GM11168 (cell line): ENCODE results near the gene CYB561D1.

Experiments used
- in situ Hi-C: fragments of 300-500 bp; cut with MboI; formaldehyde crosslinking; loops from one replicate; pipeline ENCODE4 v1.12.0; 2022; ENCODE audit warnings: low sequenced_read_pairs; ENCODE audit not compliant: unreplicated experiment

CYB561D1 gene

DNA sequence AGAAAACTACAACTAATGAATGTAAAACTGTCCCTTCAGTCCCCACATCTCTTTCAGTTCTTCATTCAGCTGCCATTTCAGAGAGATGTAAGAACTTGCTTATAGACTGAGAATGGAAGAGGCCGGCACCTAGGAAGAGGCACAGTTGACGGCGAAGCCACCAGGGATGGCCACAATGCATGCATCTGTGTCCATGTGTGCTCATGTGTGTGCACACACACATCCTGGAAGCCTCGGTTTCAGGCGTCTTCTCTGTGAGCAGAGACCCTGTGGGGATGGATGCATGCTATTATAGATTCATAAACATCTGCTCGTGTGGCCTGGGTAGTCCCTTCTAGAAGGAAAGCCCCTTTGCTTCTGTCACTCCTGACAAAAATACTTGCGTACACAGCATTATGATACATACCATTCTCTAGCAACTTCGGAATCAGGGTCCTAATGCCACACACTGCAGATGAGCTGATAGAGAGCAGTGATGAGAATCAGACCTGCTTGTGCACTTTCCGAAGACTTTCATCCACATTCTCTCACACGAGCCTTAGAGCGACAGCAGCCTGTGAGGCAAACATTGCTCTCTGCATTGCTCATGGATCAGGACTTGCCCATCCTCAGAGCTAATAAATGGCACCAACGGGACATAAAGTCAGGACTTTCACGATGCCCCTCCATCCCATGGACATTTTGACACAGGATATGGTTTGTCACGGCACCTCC, 33.4 kb downstream of the CYB561D1 start:
- in situ Hi-C loops = no loop called here

DNA sequence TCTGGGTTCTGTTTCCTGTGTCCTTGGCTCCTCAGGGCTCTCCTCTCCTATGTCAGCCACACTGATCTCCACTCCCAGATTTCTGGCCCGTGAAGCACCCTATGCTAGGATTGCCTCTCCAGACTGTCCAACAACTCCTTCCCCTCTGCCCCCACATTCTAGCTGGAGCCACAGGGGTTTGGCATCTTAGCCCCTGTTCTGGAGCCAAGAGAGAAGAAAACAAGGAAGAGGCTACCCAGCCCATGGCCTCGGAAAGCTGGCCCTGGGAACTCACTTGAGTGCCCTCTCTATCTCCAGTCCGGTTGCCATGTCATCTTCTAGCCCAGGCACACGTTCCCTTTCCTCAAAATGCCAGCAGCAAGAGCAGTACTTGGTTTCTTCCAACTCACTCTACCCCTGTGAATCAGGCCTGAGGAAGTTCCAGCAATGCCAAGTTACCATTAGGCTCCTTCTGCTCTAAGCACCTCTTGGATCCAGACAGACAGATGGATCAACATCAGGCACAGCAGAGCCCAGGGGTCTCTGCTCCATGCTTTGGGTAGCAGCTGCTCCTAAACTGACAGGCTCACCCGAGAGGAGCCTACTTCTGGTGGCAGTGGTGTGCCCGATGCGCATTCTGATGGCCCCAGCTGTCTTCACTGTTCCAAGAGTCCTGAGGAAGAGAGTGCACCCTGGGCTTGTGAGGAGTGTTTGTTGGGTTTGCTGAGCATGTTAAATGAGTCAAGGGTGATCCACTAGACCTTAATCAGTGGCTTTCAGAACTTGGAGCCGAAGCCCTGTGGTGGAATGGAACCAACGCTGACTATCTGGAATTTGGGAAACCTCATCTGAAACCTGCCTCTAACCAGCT, 34.2 kb downstream of the CYB561D1 start:
- in situ Hi-C loops = no loop called here

DNA sequence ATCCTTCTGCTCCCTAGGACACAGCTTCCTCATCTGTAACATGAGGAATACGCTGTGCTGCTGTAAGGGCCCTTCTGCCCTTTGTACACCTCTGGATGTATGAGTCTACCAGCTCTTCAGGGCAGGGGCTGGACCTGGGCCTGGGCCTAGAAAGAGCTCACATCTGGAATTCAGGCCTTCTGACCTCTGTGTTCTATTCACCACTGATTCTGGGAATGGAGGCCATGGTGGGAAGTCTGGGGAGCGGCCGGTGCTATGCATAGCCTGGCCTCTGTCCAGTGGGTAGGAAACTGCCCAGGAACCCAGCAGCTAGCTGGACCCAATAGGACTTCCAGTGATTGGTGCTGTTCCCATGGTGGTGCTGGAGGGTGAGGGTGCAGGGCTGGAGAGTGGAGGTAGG, 34.8 kb downstream of the CYB561D1 start:
- in situ Hi-C loops = no loop called here

DNA sequence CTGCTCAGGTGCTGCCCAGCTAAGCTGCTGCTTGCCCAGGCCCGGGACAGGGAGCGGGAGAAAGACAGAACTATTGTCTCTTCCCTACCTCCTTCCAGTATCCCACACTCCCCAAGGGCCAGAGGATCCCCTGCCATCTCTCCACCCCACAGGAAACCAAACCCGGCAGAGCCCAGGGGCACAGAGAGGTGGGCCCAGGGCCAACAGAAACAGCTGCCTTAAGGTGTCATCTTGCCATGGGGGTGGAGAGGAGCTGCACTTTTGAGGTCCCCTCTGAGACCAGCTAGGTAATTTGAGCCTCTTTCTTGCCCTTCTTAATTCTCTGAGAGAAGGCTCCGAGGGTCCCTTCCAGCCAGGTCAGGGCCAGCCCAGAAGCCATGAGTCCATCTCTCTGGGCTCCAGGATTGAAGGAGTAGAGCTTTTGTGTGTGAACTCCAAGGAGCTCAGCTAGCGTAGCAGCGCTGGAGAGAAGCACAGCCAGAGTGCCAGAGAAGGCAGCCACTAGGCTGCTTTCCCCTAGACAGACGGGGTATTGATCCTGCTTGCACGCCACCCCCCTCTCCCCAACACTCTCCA, 36.1 kb downstream of the CYB561D1 start:
- in situ Hi-C loops = loop anchor here (5.0 kb wide), 1 partner anchor 33 kb away; no protein-coding TSS in a partner anchor

DNA sequence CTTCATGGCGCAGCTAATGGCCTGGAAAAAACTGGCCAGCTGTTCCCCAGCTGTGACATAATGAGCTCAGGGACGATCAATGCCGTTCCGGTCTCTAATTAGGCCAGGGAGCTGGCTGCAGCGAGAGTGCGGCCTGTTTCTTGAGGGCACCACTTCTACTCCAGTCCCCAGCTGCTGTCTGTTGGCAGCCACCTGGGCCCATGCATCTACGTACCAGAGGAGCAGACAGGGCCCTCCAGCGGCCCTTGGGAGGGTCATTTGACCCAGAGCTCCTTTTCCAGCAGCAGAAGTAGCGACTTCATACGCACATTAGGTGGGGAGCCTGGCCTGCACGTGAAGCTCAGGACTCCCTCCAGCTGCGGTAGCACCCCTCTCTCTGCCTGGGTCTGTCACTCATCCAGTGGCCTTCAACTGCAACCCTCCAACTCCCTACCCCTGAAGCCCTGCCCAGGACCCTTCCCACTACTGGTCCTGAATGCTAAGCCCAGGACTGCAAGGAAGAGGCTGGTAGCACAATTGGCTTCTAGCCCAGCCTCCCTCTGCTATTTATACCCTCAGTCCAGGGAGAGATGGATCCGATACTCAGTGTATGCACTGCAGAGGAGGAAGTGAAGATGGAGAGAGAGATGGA, 36.7 kb downstream of the CYB561D1 start:
- in situ Hi-C loops = loop anchor here (5.0 kb wide), 1 partner anchor 33 kb away; no protein-coding TSS in a partner anchor

DNA sequence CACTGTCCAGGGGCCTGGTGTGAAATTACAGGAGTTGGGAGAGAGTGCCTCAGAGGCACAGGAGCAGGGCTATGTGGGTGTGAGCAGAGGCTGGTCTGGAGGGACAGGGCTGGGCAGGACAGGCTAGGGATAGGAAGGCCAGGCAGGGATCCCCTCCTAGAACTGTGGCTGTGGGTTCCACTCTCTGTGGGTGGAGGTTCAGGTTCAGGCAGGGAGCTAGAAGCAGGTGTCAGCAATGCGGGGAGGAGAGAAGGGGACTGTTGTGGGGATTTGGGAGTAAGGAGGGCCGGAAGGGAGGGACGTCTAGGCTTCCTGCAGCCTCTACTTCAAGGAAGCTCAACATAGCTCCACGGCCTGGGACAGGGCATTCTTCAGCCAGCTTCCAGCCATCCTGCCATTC, 37.5 kb downstream of the CYB561D1 start:
- in situ Hi-C loops = loop anchor here (5.0 kb wide), 1 partner anchor 34 kb away; no protein-coding TSS in a partner anchor

DNA sequence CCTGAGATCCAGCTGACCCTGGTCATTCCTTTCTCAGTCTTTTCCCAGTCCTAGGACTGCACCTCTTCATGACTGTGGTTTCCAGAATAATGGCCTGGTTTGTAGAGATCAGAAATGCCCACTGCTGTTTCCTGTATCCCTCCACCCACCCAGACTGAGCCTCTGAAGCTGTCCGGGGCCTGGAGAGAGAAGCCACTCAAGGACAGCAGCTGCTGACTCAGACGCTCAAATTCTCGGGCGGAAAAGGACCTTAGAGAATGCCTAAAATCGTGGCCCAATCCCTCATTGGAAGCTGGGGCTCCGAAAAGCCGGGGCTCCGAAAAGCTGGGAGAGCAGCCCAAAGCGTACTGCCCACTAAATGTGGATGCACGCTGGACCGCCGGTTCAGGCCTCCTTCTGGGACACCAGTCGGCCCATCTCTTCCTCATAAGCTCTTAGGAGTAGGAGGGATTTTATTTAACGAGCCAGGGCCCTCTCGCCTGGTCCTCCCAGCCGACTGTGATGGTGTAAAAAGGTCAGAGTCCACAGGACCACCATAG, 38.0 kb downstream of the CYB561D1 start:
- in situ Hi-C loops = loop anchor here (5.0 kb wide), 1 partner anchor 35 kb away; no protein-coding TSS in a partner anchor

DNA sequence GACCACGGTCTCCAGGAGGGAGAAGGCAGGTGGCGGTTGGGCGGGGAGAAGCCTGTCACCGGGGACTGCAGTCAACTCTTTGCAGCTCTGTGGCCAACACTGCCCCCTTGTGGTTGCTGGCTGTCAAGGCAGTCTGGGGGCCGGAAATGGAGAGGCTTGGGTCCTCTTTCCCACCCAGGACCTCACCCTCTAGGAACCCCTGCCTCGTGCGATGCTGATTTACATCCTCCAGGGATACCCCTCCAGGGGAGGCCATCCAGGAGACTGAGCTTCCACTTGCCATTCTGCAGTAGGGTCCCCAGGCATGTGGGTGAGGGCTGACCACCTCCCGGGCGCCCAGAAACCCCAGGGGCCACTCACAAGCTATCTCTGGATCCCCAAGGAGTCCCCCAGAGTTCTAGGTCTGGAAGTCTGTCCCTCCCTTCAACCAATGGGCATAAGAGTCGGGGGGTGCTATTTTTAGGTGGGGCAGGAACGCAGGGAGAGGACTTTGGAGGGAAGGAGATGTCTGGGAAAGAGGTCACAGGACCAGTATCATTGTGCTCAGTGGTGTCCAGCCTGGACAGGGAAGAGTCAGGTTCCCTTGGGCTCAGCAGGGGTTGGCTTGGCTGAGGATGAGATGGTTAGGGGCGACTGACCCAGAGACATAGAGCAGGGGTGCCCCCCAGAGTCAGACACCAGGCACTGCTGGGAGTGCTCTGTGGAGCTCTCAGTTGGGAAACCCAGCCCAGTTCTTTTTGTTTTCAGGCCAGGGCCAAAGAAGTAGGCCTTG, 38.7 kb downstream of the CYB561D1 start:
- in situ Hi-C loops = loop anchor here (5.0 kb wide), 1 partner anchor 35 kb away; no protein-coding TSS in a partner anchor

DNA sequence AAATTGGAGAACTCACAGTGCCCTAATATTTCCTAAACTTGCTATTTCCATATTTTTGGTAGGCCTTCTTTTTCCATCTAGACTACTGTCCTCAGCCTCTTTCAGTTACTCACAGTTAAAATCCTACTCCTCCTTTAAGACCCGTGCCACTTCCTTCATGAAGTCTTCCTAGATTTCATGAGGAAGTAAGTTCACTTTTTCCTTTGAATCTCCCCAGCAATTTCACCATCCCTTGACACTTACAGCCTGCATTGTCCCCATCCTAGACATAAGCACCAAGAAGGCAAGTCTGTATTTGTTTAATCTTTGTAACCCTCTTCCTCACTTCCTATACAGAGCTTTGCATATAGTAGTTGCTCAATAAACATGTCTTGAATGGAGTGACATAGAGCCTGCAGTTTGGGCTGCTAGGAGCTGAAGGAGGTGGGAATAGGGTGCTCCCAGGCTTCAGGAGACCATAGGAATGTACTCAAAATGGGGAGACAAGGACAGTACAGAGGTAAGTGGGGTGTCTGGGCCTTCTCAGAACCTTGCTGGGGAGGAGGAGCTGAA, 40.5 kb downstream of the CYB561D1 start:
- in situ Hi-C loops = loop anchor here (5.0 kb wide), 1 partner anchor 37 kb away; no protein-coding TSS in a partner anchor

DNA sequence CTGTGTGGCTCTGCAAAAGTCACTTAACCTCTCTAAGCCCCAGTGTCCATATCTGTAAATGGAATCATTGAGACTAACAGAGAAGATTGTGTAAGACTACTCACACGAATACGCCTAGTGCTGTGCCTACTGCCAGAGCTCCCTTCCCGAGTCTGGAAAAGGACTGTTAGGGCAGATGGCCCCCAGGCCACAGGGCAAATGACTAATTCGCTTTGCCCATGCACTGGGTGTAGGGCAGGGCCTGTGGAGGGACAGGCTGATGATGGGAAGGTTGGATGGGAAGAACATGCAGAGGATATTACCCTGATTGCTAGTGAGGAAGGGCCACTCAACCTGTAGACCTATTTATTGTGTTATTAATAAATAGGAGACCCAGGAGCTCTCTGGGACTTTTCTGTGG, 41.6 kb downstream of the CYB561D1 start:
- in situ Hi-C loops = no loop called here

DNA sequence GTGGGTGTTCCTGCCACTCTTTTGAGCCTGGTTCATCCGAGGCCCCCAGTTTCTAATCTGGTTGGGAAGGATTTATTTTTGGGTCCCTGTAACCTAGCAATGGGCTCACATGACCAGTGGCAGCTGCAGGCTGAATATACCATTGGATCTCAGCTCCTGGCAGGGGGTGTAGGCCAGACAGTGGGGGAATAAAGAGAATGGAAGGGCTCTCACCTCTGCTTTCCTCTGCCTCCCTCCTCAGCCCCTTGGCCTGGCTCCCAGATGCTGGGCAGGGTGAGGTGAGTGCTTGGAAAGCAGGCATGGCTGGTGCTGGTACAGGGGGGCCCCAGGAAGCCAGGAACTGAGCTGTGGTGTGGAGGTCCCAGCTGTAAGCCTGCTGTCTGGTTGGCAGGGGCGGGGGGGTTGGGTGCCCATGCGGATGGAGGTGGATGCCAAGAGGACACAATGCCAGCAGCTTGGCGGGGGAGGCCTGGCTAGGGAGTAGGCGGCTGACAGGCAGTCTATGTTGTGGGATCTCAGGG, 42.1 kb downstream of the CYB561D1 start:
- in situ Hi-C loops = no loop called here

DNA sequence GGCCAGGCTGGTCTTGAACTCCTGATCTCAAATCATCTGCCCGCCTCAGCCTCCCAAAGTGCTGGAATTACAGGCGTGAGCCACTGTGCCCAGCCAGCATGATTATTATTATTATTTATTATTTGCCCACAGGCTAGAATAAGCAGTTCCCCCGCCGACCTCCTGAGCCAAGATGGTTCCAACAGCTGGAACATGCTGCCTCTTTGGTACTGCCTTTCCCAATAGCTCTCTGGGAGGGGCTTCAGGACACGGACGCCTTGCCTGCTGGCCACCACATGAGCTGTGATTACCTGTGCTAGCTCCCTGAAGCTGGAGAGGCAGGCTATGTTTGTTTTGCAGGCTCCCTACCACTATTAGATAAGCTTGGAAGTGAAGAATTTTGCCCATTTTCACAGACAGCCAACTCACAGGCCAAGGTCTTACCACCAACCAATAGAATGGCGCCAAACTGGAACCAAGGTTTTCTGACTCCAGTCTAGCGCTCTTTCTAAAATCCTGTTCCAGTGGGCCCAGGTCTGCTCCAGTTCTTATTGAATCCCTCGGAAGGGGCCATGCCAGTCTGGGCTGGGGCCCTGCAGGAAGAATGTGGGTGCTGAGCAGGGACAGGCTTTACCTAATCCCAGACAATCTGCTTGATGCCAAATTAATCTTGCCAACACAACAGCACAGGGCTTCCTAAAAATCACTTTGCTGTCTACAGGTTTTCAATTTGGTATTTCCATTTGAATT, 43.7 kb downstream of the CYB561D1 start:
- in situ Hi-C loops = no loop called here

DNA sequence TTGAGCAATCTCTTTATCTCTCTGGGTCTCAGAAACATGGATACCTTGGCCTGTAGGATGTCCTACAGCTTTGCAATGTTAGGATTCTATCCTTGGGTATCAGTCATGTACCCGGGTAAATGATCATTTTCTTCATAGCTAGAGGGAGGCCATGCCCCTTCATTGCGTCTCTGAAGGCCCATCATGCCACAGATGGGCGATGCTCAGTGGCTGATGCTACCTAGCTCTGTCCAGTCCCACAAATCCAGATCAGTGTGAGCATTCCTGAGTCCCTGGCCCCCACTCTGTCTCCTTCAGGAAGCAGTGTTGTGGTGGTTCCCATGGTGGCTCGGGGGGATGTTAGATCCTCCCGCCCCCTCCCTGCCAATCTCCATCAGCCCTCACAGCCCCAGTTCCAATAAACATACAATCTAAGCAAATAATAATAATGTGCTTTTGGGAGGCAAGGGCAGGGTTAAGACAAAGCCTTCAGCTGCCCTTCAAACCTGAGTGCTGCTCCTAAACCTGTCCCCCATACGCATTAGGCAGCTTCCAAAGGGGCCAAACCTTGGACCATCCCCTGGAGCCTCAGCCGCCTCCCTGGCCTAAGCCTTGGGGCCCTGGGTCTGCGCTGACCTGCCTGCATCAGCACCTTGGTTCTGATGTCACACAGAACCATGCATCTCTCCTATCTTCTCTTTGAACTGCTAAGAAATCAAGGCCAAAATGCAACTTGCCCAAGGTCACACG, 45.1 kb downstream of the CYB561D1 start:
- in situ Hi-C loops = no loop called here

DNA sequence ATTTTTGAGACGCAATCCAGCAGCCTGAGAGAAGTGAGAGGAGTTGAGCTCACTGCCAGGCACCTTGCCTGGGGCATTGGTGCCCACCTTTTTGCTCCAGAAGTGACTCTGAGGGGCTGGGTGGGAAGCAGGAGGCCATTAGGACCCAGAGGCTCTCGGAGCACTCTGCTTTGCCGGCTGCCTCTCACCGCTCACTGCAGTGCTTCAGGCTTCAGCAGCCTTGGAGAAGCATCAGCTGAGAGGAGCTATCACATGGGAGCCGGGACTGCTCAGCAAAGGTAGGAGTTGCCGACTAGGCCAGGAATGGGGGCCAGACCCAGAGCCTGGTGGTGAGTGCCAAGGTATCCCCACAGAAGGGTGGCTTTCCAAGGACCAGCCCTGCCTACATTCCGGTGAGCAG, 45.8 kb downstream of the CYB561D1 start, which contains the start of gene GPR61:
GPR61 (plus strand) TSS at position 197 of the 400 bp plus-strand sequence. CDS start 3,151 bp downstream, outside the sequence.
- in situ Hi-C loops = loop anchor here (10.0 kb wide), 2 partner anchors 235 to 445 kb away; partner anchors contain the start of gene AHCYL1

DNA sequence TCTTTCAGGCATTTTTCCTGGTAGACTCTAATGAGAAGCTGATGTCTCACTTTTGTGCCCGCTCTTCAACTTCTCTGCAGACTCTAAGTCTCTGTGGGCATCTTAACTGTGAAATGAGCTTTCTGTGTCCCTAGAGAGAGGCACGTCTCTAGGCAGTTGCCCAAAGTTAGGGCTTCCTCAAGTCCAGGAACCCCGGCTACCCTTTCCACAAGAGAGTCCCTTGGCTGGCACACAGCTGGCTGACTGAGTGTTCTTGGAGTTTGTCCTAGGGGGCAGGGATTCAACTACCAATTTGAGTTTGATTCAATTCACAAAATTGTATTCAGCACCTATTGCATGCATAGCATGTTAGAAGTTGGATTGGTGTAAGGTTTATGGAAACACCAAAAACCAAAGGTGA, 47.2 kb downstream of the CYB561D1 start:
- in situ Hi-C loops = loop anchor here (10.0 kb wide), 2 partner anchors 234 to 444 kb away; partner anchors contain the start of gene AHCYL1

DNA sequence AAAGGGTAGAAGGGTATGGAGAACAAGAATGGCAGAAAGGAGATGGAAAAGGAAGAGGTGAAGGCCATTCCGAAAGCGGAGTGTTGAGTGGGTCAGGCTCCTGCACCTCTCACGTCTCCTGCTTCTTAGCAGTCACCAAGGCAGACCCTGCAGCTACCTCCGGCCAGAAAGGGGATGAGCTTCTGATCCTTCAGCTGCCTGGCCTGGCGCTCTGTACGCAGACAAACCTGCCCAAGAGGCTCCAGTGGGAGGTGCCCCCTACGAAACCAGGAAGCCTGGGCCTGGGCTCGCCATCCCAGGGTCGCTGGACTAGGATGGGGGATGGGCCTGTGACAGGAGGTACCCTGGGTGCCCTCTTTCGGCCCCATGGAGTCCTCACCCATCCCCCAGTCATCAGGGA, 48.8 kb downstream of the CYB561D1 start:
- in situ Hi-C loops = loop anchor here (10.0 kb wide), 2 partner anchors 232 to 442 kb away; partner anchors contain the start of gene AHCYL1
